MCF 10A (cell line): ENCODE data around the gene PUM2. TPM values are rescaled to one million over a fixed set of nuclear protein-coding genes. Genes with fewer than 3 reads are reported as not detected.
"Not testable (repeated sequence)": the region's sequence is repeated elsewhere in the genome, so short reads cannot be mapped to it uniquely, and the experiment has no call there.

Source experiments
- BruUV-seq: library from RNA; stranded (reverse); fragments of 400-500 nt; replicated peaks from 2 replicates; lab custom pipeline; 2021; lab: Mats Ljungman, UMichigan
- CTCF ChIA-PET: fragments of 300-600 bp; sonication (Branson Sonifier 250); formaldehyde crosslinking; extraction: SDS; loops from one replicate; lab custom pipeline; 2021; ENCODE audit warnings: antibody characterized with exemption, inconsistent platforms; lab: Yijun Ruan, JAX
- POLR2A ChIA-PET: fragments of 300-600, 350-650 bp; sonication (Branson Sonifier 250); formaldehyde crosslinking; extraction: SDS; loops from one replicate; lab custom pipeline; 2020; ENCODE audit warnings: antibody characterized with exemption, inconsistent platforms; lab: Yijun Ruan, JAX
- DNase-seq: peaks from one replicate; pipeline ENCODE4 v3.0.0-alpha.2; 2018; ENCODE audit not compliant: unreplicated experiment
- H3K27ac Mint-ChIP-seq: one replicate; pipeline ENCODE4 v1.8.0; 2022; ENCODE audit warnings: mild to moderate bottlenecking, low read depth, mixed read lengths; ENCODE audit not compliant: unreplicated experiment
- H3K27me3 Mint-ChIP-seq: one replicate; pipeline ENCODE4 v1.8.0; 2022; ENCODE audit warnings: mixed read lengths; ENCODE audit not compliant: insufficient read depth, unreplicated experiment
- H3K36me3 Mint-ChIP-seq: one replicate; pipeline ENCODE4 v1.8.0; 2022; ENCODE audit warnings: mild to moderate bottlenecking, moderate library complexity, mixed read lengths; ENCODE audit not compliant: insufficient read depth, unreplicated experiment
- H3K4me1 Mint-ChIP-seq: one replicate; pipeline ENCODE4 v1.8.0; 2022; ENCODE audit warnings: mixed read lengths; ENCODE audit not compliant: insufficient read depth, unreplicated experiment
- H3K4me3 Mint-ChIP-seq: one replicate; pipeline ENCODE4 v1.8.0; 2022; ENCODE audit warnings: mild to moderate bottlenecking, moderate library complexity, mixed read lengths; ENCODE audit not compliant: unreplicated experiment
- H3K9me3 Mint-ChIP-seq: one replicate; pipeline ENCODE4 v1.8.0; 2022; ENCODE audit warnings: mixed read lengths; ENCODE audit not compliant: unreplicated experiment
- intact Hi-C: fragments of 100-400 bp; cut with micrococcal nuclease; formaldehyde crosslinking; loops from 2 replicates; pipeline ENCODE4 v1.14.1; 2022
- total RNA-seq: library from RNA; stranded (reverse); gene quantifications from 2 replicates; pipeline ENCODE4 v1.2.3, GENCODE V29; 2022
- TF ChIP-seq, protein P1 (sequence below): fragments of 200-600 bp; IDR thresholded peaks from one replicate; pipeline ENCODE4 v1.8.0; 2022; ENCODE audit warnings: antibody characterized with exemption, mild to moderate bottlenecking; ENCODE audit not compliant: unreplicated experiment

PUM2 gene
- total RNA-seq, 1 experiment from 2014 or later = 86.7 TPM

DNA sequence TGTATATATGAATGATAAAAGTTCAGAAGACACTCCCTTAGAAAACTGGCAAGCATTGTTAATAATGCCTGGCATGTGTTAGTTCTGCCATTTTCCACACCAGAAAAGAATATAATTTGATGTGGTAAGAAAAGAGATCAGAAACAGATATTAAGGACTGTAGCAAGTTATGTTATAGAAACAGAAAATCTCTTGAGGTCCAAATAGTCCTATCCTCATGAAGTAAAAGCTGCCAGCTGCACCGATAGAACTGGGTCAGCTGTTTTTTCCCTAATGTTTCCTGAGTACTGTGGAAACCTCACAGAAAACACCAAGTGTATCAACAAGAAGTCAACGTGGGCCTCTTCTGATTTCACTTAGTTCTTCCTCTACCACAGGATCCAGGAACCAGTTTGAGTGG lies 68.8 kb downstream of the PUM2 start:
- DNase-seq = no peak
- intact Hi-C loops = no loop called here
- Mint-ChIP-seq H3K4me3 (no peak overlapping the region), H3K4me1 (no peaks in the 10 kb centered on the region), H3K27me3 (no peaks in the 10 kb centered on the region), H3K27ac (no peak overlapping the region), H3K9me3 (no peaks in the 10 kb centered on the region), H3K36me3 (peaks cover 45% of the 10 kb centered on the region)
- CTCF ChIA-PET = interaction anchor here (0.9 to 8.6 kb wide), 5 partner anchors 10 to 45 kb away, joined by 3 to 83 read pairs (median 5); no protein-coding TSS in a partner anchor
- BruUV-seq = no TSS peak
- TF ChIP-seq, protein P1, sequence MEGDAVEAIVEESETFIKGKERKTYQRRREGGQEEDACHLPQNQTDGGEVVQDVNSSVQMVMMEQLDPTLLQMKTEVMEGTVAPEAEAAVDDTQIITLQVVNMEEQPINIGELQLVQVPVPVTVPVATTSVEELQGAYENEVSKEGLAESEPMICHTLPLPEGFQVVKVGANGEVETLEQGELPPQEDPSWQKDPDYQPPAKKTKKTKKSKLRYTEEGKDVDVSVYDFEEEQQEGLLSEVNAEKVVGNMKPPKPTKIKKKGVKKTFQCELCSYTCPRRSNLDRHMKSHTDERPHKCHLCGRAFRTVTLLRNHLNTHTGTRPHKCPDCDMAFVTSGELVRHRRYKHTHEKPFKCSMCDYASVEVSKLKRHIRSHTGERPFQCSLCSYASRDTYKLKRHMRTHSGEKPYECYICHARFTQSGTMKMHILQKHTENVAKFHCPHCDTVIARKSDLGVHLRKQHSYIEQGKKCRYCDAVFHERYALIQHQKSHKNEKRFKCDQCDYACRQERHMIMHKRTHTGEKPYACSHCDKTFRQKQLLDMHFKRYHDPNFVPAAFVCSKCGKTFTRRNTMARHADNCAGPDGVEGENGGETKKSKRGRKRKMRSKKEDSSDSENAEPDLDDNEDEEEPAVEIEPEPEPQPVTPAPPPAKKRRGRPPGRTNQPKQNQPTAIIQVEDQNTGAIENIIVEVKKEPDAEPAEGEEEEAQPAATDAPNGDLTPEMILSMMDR = no peak
- POLR2A ChIA-PET = interaction anchor here (0.8 to 1.7 kb wide), 3 partner anchors 9 to 16 kb away, joined by 3 to 4 read pairs (median 4); no protein-coding TSS in a partner anchor

DNA sequence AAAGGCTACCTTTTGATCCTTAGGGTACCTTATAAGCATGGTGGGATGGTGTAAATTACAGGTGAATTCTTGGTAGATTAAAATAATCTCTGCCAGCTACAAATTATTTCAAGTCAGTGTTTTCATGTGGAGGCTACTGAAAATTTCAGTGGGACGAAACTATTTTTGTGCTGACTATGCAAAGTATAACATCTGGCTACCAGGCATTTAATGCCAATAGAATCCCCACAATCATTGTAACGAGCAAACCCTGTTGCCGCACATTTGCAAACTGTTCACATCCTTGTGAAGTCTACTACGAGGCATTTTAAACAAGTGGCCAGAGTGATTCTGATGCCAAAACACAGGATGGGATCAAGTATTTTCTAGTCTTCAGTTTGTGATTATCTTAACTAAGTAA lies 77.6 kb downstream of the PUM2 start:
- Mint-ChIP-seq H3K9me3 (no peaks in the 10 kb centered on the region), H3K27ac (no peak overlapping the region), H3K4me1 (peaks cover 5% of the 10 kb centered on the region), H3K36me3 (peaks cover 33% of the 10 kb centered on the region), H3K27me3 (no peaks in the 10 kb centered on the region), H3K4me3 (no peak overlapping the region)
- ChIA-PET POLR2A (interaction anchor here (1.0 kb wide), 1 partner anchor 11 kb away, joined by 4 read pairs; no protein-coding TSS in a partner anchor), CTCF (interaction anchor here (0.8 to 1.5 kb wide), 3 partner anchors 18 to 179 kb away, joined by 3 to 6 read pairs (median 4); no protein-coding TSS in a partner anchor)
- TF ChIP-seq, protein P1 = no peak
- DNase-seq = no peak
- intact Hi-C loops = no loop called here
- BruUV-seq = no TSS peak

DNA sequence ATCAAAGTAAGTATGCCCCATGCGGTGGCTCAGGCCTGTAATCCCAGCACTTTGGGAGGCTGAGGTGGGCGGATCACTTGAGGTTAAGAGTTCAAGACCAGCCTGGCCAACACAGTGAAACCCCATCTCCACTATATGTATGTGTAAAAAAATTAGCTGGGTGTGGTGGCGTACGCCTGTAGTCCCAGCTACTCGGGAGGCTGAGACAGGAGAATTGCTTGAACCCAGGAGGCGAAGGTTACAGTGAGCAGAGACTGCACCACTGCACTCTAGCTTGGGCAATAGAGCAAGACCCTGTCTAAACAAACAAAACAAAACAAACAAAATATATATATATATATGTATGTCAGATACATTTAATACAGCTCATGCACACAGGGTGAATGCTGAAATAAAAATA lies 82.3 kb downstream of the PUM2 start:
- BruUV-seq, H3K4me3 Mint-ChIP-seq, DNase-seq, H3K4me1 Mint-ChIP-seq, H3K9me3 Mint-ChIP-seq, H3K27ac Mint-ChIP-seq, intact Hi-C loops, H3K27me3 Mint-ChIP-seq: not testable (repeated sequence)
- ChIA-PET POLR2A (interaction anchor here (0.9 kb wide), 2 partner anchors 29 to 43 kb away, joined by 4 to 5 read pairs; no protein-coding TSS in a partner anchor), CTCF (interaction anchor here (0.8 to 1.6 kb wide), 5 partner anchors 22 to 313 kb away, joined by 3 to 6 read pairs (median 4); partner anchors contain the start of gene SDC1)
- H3K36me3 Mint-ChIP-seq = peaks cover 52% of the 10 kb centered on the region

DNA sequence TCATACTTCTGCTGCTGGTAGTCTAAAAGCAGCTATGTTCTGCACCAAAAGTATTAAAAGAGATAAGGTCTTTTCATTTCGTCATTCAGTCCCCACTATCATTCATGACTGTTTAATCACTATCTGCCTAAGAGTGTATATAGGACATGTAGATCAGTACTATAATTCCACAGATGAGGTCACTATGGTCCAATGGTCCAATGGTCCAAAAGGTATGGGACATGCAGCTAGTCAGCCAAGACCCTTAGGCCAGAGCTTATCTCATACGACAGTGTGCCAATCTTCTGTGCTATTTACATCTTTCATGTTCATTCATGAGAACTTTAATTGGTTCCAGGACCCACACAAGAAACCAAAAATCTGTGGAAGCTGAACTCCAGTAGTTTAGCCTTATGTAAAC lies 83.1 kb downstream of the PUM2 start:
- Mint-ChIP-seq H3K4me1 (no peaks in the 10 kb centered on the region), H3K9me3 (no peaks in the 10 kb centered on the region), H3K4me3 (no peak overlapping the region), H3K36me3 (peaks cover 47% of the 10 kb centered on the region), H3K27me3 (no peaks in the 10 kb centered on the region), H3K27ac (no peak overlapping the region)
- TF ChIP-seq, protein P1 = no peak
- intact Hi-C loops = no loop called here
- POLR2A ChIA-PET = interaction anchor here (0.9 kb wide), 1 partner anchor 10 kb away, joined by 3 read pairs; no protein-coding TSS in a partner anchor
- DNase-seq = no peak
- BruUV-seq = no TSS peak
- CTCF ChIA-PET = interaction anchor here (0.6 to 1.6 kb wide), 3 partner anchors 9 to 161 kb away, joined by 3 to 4 read pairs (median 3); partner anchors contain the start of gene SDC1
